Heart left ventricle (tissue), 16 donors: Measurements from ENCODE around the gene MEIS2. TPM values are rescaled to one million over a fixed set of nuclear protein-coding genes. Genes with fewer than 3 reads are reported as not detected.
A peak's percentile ranks its signal among the peaks of the same experiment; 100 is the strongest.

Source experiments
- ATAC-seq, 4 donors: fragments of 200-7000 bp; cut with Tn5 transposase; one replicate each; pipeline ENCODE4 v1.9.1; 2020 to 2022; ENCODE audit warnings: moderate library complexity in 4 of 4, mild to moderate bottlenecking in 3 of 4, moderate number of reproducible peaks in 1 of 4
- DNase-seq, 5 donors: peaks; one replicate each; pipeline ENCODE4 v3.0.0-alpha.2; 2020
- H3K27ac ChIP-seq, 12 donors: fragments of 200-600 bp; sonication (generic) in 4 of 12; one replicate each; pipeline versions ENCODE4 v1.5.0 to v1.8.0; 2016 to 2022; ENCODE audit warnings: mild to moderate bottlenecking in 2 of 12
- H3K27me3 ChIP-seq, 9 donors: fragments of 200-600 bp; sonication (generic) in 2 of 9; one replicate each; pipeline versions ENCODE4 v1.5.1 to v1.8.0; 2016 to 2022; ENCODE audit warnings: mild to moderate bottlenecking in 3 of 9
- H3K36me3 ChIP-seq, 9 donors: fragments of 200-600 bp; sonication (generic) in 2 of 9; one replicate each; pipeline versions ENCODE4 v1.5.0 to v1.8.0; 2018 to 2022; ENCODE audit warnings: mild to moderate bottlenecking in 2 of 9
- H3K4me1 ChIP-seq, 12 donors: fragments of 200-600 bp; sonication (generic) in 4 of 12; one replicate each; pipeline versions ENCODE4 v1.5.0 to v1.8.0; 2016 to 2022; ENCODE audit warnings: mild to moderate bottlenecking in 3 of 12
- H3K4me3 ChIP-seq, 12 donors: fragments of 200-600 bp; sonication (generic) in 4 of 12; one replicate each; pipeline versions ENCODE4 v1.5.0 to v1.8.0; 2017 to 2022; ENCODE audit warnings: mild to moderate bottlenecking in 9 of 12, moderate library complexity in 4 of 12
- H3K9me3 ChIP-seq, 12 donors: fragments of 200-600 bp; sonication (generic) in 4 of 12; one replicate each; pipeline versions ENCODE4 v1.5.0 to v1.8.0; 2016 to 2022; ENCODE audit warnings: mild to moderate bottlenecking in 1 of 12
- CTCF ChIP-seq, 12 donors: fragments of 200-600 bp; sonication (generic) in 4 of 12; IDR thresholded peaks; one replicate each; pipeline versions ENCODE4 v1.5.0 to v1.8.0; 2018 to 2022; ENCODE audit warnings: antibody characterized with exemption in 12 of 12, mild to moderate bottlenecking in 5 of 12
- POLR2A ChIP-seq, 2 donors: fragments of 450-650 bp; IDR thresholded peaks; one replicate each; pipeline ENCODE4 v1.6.1; 2017; ENCODE audit warnings: antibody characterized with exemption in 2 of 2, mild to moderate bottlenecking in 2 of 2, moderate library complexity in 2 of 2
- WGBS, 4 donors: extraction: QIAGEN DNeasy Blood & Tissue Kit in 2 of 4; methylation state at CpG; one replicate each; pipeline versions ENCODE4 v1.1.5 to v1.1.7; 2013 to 2018; 5-methylcytosine and 5-hydroxymethylcytosine counted together
- intact Hi-C, 10 donors: fragments of 100-400 bp; cut with DNase I; formaldehyde crosslinking; loops; one replicate each; pipeline versions ENCODE4 v1.11.1 to v1.14.2; 2022
- polyA plus RNA-seq, 2 donors: library from polyadenylated mRNA; stranded (reverse); fragments of 200-250 nt; gene quantifications; one replicate each; pipeline ENCODE4 v1.2.3, GENCODE V29; 2013
- total RNA-seq, 9 donors: library from RNA; depleted of rRNA in 2 of 9; stranded (reverse); fragments of >200 nt in 2 of 9; fragmentation: NEBNext Ultra II Directional in 3 of 9; extraction: Animal tissue kit (Norgen Biotek cat#: 25700) in 3 of 9; gene quantifications; one replicate each; pipeline versions ENCODE4 v1.1.0 to v1.2.4, GENCODE V29; 2016 to 2023
- donor health status: ischemic (EF 13 %, LVEDD 7.1; RV severe dilation, severe dysfunction).
- donor health status: healthy with polysubstance abuse.
- donor health status: DM: no; HTN: yes; CAD: no.
- donor health status: DM: no; HTN: no; CAD: no.
- donor health status: ischemic (EF 25% LVEDD 6.9; RV normal size, moderate dysfunction).
- donor health status: ischemic (EF 25% LVEDD 5.7; RV mildly dilated, moderate dysfunction).
- donor health status: healthy.
- donor health status: DM: yes; HTN: yes; CAD: no.
- donor health status: ischemic (EF 35%, LVEDD 5.7; RV mildly dilated, moderate dysfunction).
- donor health status: nonischemic (EF 11% LVEDD 7.7; RV severe dilation, severe dysfunction).
- donor health status: DM: yes; HTN: yes; CAD: no.
- donor health status: PGD.
- donor health status: ischemic (EF 29% LVEDD 5.4; RV normal size, mild dysfunction).
- donor health status: nonischemic (EF 23%, LVEDD 6.1; RV moderate dilation, normal function).

Gene MEIS2
- total and polyA plus RNA-seq, 11 donors: 13.2 to 89.7 (median 49.7) TPM

GRCh38 chr15:37111427-37111717 is 11.0 kb upstream of the MEIS2 start:
- no peak for DNase-seq
- no peak for TF ChIP-seq POLR2A (IDR thresholded peaks at IDR 0.05)
- ATAC-seq: no peak
- no peaks in the 10 kb centered on the region for H3K36me3 ChIP-seq
- WGBS, 4 donors: 68 to 81% (median 78%) methylated on average over 3 of the region's 3 CpGs
- H3K4me3 ChIP-seq: peak overlapping the region in 5 of 12 donors; percentile 49 to 63 (median 58)
- H3K9me3 ChIP-seq: no peaks in the 10 kb centered on the region
- H3K4me1 ChIP-seq: peaks cover 0 to 10% (median 0%) of the 10 kb centered on the region in 12 donors
- H3K27me3 ChIP-seq: peaks cover 0 to 58% (median 5%) of the 10 kb centered on the region in 9 donors
- intact Hi-C loops: loop anchor here in 1 of 10 donors (10.0 kb wide), 1 partner anchor 447 kb away; no protein-coding TSS in a partner anchor
- peak overlapping the region in 5 of 12 donors; percentile 9 to 98 (median 74) for H3K27ac ChIP-seq

- no peaks in the 10 kb centered on the region for H3K9me3 ChIP-seq
- DNase-seq (peak; percentile 46 to 77 (median 72)), ATAC-seq (peak; percentile 78 to 89 (median 84))
- peaks cover 0 to 70% (median 5%) of the 10 kb centered on the region in 9 donors for H3K27me3 ChIP-seq
- H3K36me3 ChIP-seq: no peaks in the 10 kb centered on the region
- peak overlapping the region; percentile 7 to 98 (median 72) for H3K27ac ChIP-seq
- H3K4me3 ChIP-seq: peak overlapping the region; percentile 6 to 63 (median 50)
- intact Hi-C loops: loop anchor here in 4 of 10 donors (5.0 to 10.0 kb wide), 5 partner anchors 225 to 525 kb away; no protein-coding TSS in a partner anchor
- 11 to 17% (median 16%) methylated on average over 26 to 27 of the region's 27 CpGs for WGBS, 4 donors
- TF ChIP-seq CTCF (IDR thresholded peaks at IDR 0.05) (no peak), POLR2A (IDR thresholded peaks at IDR 0.05) (no peak)
- H3K4me1 ChIP-seq: peaks cover 0 to 12% (median 0%) of the 10 kb centered on the region in 12 donors
Measured at GRCh38 chr15:37109872-37110572, 9.7 kb upstream of the MEIS2 start.

GRCh38 chr15:37109168-37109871 is 9.0 kb upstream of the MEIS2 start:
- peaks cover 0 to 13% (median 0%) of the 10 kb centered on the region in 12 donors for H3K4me1 ChIP-seq
- no peaks in the 10 kb centered on the region for H3K9me3 ChIP-seq
- no peak for DNase-seq
- WGBS, 4 donors: 55 to 73% (median 67%) methylated on average over 18 of the region's 18 CpGs
- peaks cover 0 to 76% (median 7%) of the 10 kb centered on the region in 9 donors for H3K27me3 ChIP-seq
- ATAC-seq: no peak
- H3K4me3 ChIP-seq: peak overlapping the region in 8 of 12 donors; percentile 6 to 63 (median 56)
- no peak for TF ChIP-seq CTCF (IDR thresholded peaks at IDR 0.05)
- no peak for TF ChIP-seq POLR2A (IDR thresholded peaks at IDR 0.05)
- intact Hi-C loops: loop anchor here in 4 of 10 donors (5.0 to 10.0 kb wide), 4 partner anchors 225 to 525 kb away; no protein-coding TSS in a partner anchor
- H3K27ac ChIP-seq: peak overlapping the region in 9 of 12 donors; percentile 7 to 98 (median 74)
- H3K36me3 ChIP-seq: no peaks in the 10 kb centered on the region

- H3K27me3 ChIP-seq: peaks cover 0 to 83% (median 10%) of the 10 kb centered on the region in 9 donors
- no peaks in the 10 kb centered on the region for H3K9me3 ChIP-seq
- peak overlapping the region in 1 of 12 donors; percentile 59 for H3K4me3 ChIP-seq
- 75 to 85% (median 79%) methylated on average over 15 of the region's 15 CpGs for WGBS, 4 donors
- DNase-seq (no peak), ATAC-seq (no peak)
- H3K27ac ChIP-seq: peak overlapping the region in 4 of 12 donors; percentile 27 to 98 (median 74)
- intact Hi-C loops: loop anchor here in 4 of 10 donors (5.0 to 10.0 kb wide), 4 partner anchors 224 to 524 kb away; no protein-coding TSS in a partner anchor
- TF ChIP-seq CTCF (IDR thresholded peaks at IDR 0.05): no peak
- no peak for TF ChIP-seq POLR2A (IDR thresholded peaks at IDR 0.05)
- no peaks in the 10 kb centered on the region for H3K36me3 ChIP-seq
- H3K4me1 ChIP-seq: peaks cover 0 to 21% (median 0%) of the 10 kb centered on the region in 12 donors
Measured at GRCh38 chr15:37108381-37109167, 8.2 kb upstream of the MEIS2 start.
